H9 (cell line): ENCODE data around the gene MEGF10. TPM values are rescaled to one million over a fixed set of nuclear protein-coding genes. Genes with fewer than 3 reads are reported as not detected.

Source experiments
- DNase-seq: peaks from one replicate; pipeline ENCODE4 v3.0.0-alpha.2; 2017
- H2AFZ ChIP-seq: one replicate; pipeline ENCODE4 v1.6.1; 2013; ENCODE audit warnings: mild to moderate bottlenecking, low read length, control low read depth, moderate library complexity
- H2AK5ac ChIP-seq: 2 replicates; pipeline ENCODE4 v1.6.1; 2013; ENCODE audit warnings: low read length, control low read depth, mixed read lengths; ENCODE audit not compliant: insufficient read length
- H2BK120ac ChIP-seq: one replicate; pipeline ENCODE4 v1.6.1; 2013; ENCODE audit warnings: low read depth, mild to moderate bottlenecking, low read length, control low read depth, inconsistent platforms; ENCODE audit not compliant: poor library complexity, severe bottlenecking
- H2BK12ac ChIP-seq: 2 replicates; pipeline ENCODE4 v1.6.1; 2013; ENCODE audit warnings: low read length, control low read depth, mixed read lengths, low read depth; ENCODE audit not compliant: insufficient read length
- H2BK15ac ChIP-seq: 2 replicates; pipeline ENCODE4 v1.6.1; 2013; ENCODE audit warnings: low read depth, low read length, control low read depth
- H2BK20ac ChIP-seq: one replicate; pipeline ENCODE4 v1.6.1; 2013; ENCODE audit warnings: low read depth, mild to moderate bottlenecking, low read length, control low read depth, inconsistent platforms; ENCODE audit not compliant: poor library complexity, severe bottlenecking
- H2BK5ac ChIP-seq: 2 replicates; pipeline ENCODE4 v1.6.1; 2013; ENCODE audit warnings: low read length, control low read depth, mixed read lengths; ENCODE audit not compliant: insufficient read length
- H3K14ac ChIP-seq: 2 replicates; pipeline ENCODE4 v1.6.1; 2013; ENCODE audit warnings: low read length, control low read depth; ENCODE audit not compliant: insufficient read depth
- H3K18ac ChIP-seq: 2 replicates; pipeline ENCODE4 v1.6.1; 2013; ENCODE audit warnings: low read depth, mild to moderate bottlenecking, mixed read lengths, low read length, control low read depth; ENCODE audit not compliant: insufficient read length
- H3K23ac ChIP-seq: 2 replicates; pipeline ENCODE4 v1.6.1; 2013; ENCODE audit warnings: low read length, control low read depth, mixed read lengths, low read depth; ENCODE audit not compliant: insufficient read length
- H3K23me2 ChIP-seq: 2 replicates; pipeline ENCODE4 v1.6.1; 2013; ENCODE audit warnings: low read depth, mild to moderate bottlenecking, mixed read lengths, low read length, control low read depth; ENCODE audit not compliant: insufficient read length, poor library complexity, severe bottlenecking
- H3K27ac ChIP-seq: 2 replicates; pipeline ENCODE4 v1.5.1; 2013; ENCODE audit warnings: low read length, control low read depth, mixed read lengths, low read depth; ENCODE audit not compliant: insufficient read length
- H3K27me3 ChIP-seq: 2 replicates; pipeline ENCODE4 v1.6.1; 2013; ENCODE audit warnings: low read length, control low read depth, inconsistent platforms; ENCODE audit not compliant: insufficient read depth
- H3K4ac ChIP-seq: 2 replicates; pipeline ENCODE4 v1.6.1; 2013; ENCODE audit warnings: low read depth, mild to moderate bottlenecking, control low read depth, inconsistent platforms, low read length, moderate library complexity
- H3K4me1 ChIP-seq: 2 replicates; pipeline ENCODE4 v1.6.1; 2013; ENCODE audit warnings: low read length, control low read depth, inconsistent platforms; ENCODE audit not compliant: insufficient read depth
- H3K4me2 ChIP-seq: 2 replicates; pipeline ENCODE4 v1.6.1; 2013; ENCODE audit warnings: low read length, control low read depth, mixed read lengths; ENCODE audit not compliant: insufficient read length, insufficient read depth
- H3K56ac ChIP-seq: 2 replicates; pipeline ENCODE4 v1.6.1; 2013; ENCODE audit warnings: low read depth, mild to moderate bottlenecking, mixed read lengths, low read length, control low read depth; ENCODE audit not compliant: insufficient read length
- H3K79me1 ChIP-seq: 2 replicates; pipeline ENCODE4 v1.6.1; 2013; ENCODE audit warnings: low read depth, mild to moderate bottlenecking, moderate library complexity, low read length, control low read depth, inconsistent platforms; ENCODE audit not compliant: insufficient read depth, poor library complexity, severe bottlenecking
- H3K79me2 ChIP-seq: 2 replicates; pipeline ENCODE4 v1.6.1; 2013; ENCODE audit warnings: low read length, control low read depth, inconsistent platforms; ENCODE audit not compliant: insufficient read depth
- H3K9ac ChIP-seq: 2 replicates; pipeline ENCODE4 v1.6.1; 2013; ENCODE audit warnings: low read length, control low read depth, mixed read lengths; ENCODE audit not compliant: insufficient read length; ENCODE audit errors: extremely low read depth
- H3K9me3 ChIP-seq: one replicate; pipeline ENCODE4 v1.6.1; 2013; ENCODE audit warnings: low read depth, low read length, inconsistent platforms; ENCODE audit not compliant: control insufficient read depth
- H3T11ph ChIP-seq: one replicate; pipeline ENCODE4 v1.6.1; 2013; ENCODE audit warnings: mild to moderate bottlenecking, low read length, control low read depth, inconsistent platforms
- H4K20me1 ChIP-seq: one replicate; pipeline ENCODE4 v1.6.1; 2013; ENCODE audit not compliant: control insufficient read depth, insufficient read length, insufficient read depth
- H4K5ac ChIP-seq: 2 replicates; pipeline ENCODE4 v1.6.1; 2013; ENCODE audit warnings: low read depth, mild to moderate bottlenecking, mixed read lengths, low read length, control low read depth; ENCODE audit not compliant: insufficient read length
- H4K8ac ChIP-seq: replicated peaks from 2 replicates; pipeline ENCODE4 v1.6.1; 2013; ENCODE audit warnings: low read length, control low read depth, mixed read lengths, low read depth; ENCODE audit not compliant: insufficient read length
- H4K91ac ChIP-seq: 2 replicates; pipeline ENCODE4 v1.6.1; 2013; ENCODE audit warnings: low read depth, mild to moderate bottlenecking, moderate library complexity, mixed read lengths, low read length, control low read depth; ENCODE audit not compliant: insufficient read length
- H3K27ac Mint-ChIP-seq, 3 experiments: 2 replicates in 2 of 3; 3 replicates in 1 of 3; pipeline ENCODE4 v1.8.0; 2020 to 2021; ENCODE audit warnings: mixed read lengths in 3 of 3, mild to moderate bottlenecking in 1 of 3, moderate library complexity in 1 of 3
- H3K27me3 Mint-ChIP-seq: 2 replicates; pipeline ENCODE4 v1.8.0; 2021; ENCODE audit warnings: low read depth, mild to moderate bottlenecking, moderate library complexity, mixed read lengths
- H3K36me3 Mint-ChIP-seq, 3 experiments: 2 replicates in 2 of 3; 3 replicates in 1 of 3; pipeline ENCODE4 v1.8.0; 2020 to 2021; ENCODE audit warnings: low read depth in 3 of 3, mixed read lengths in 3 of 3; ENCODE audit not compliant: insufficient read depth in 1 of 3
- H3K4me1 Mint-ChIP-seq, 2 experiments: 2 replicates each; pipeline ENCODE4 v1.8.0; 2020; ENCODE audit warnings: mixed read lengths in 2 of 2
- H3K4me3 Mint-ChIP-seq, 2 experiments: 2 replicates in 1 of 2; 3 replicates in 1 of 2; pipeline ENCODE4 v1.8.0; 2020 to 2021; ENCODE audit warnings: mild to moderate bottlenecking in 2 of 2, mixed read lengths in 2 of 2, moderate library complexity in 1 of 2
- H3K9me3 Mint-ChIP-seq, 2 experiments: 2 replicates in 1 of 2; 3 replicates in 1 of 2; pipeline ENCODE4 v1.8.0; 2020; ENCODE audit warnings: mild to moderate bottlenecking in 2 of 2, mixed read lengths in 2 of 2, moderate library complexity in 1 of 2
- WGBS: extraction: QIAGEN DNeasy Blood & Tissue Kit; methylation state at CpG from one replicate; pipeline ENCODE4 v1.1.7; 2013; ENCODE audit warnings: missing lambda C conversion rate, low lambda C conversion rate, mixed read lengths; ENCODE audit not compliant: insufficient read length; ENCODE audit errors: extremely low coverage; 5-methylcytosine and 5-hydroxymethylcytosine counted together
- total RNA-seq: library from RNA; stranded (reverse); gene quantifications from 2 replicates; pipeline ENCODE4 v1.2.1, GENCODE V29; 2021
- TF ChIP-seq, protein P1 (sequence below): fragments of 200-600 bp; sonication (generic); conservative IDR thresholded peaks from 3 replicates; pipeline ENCODE4 v1.8.0; 2021; ENCODE audit warnings: antibody characterized with exemption, mild to moderate bottlenecking

The MEGF10 gene
- total RNA-seq, 1 experiment from 2014 or later = 36.5 TPM

DNA sequence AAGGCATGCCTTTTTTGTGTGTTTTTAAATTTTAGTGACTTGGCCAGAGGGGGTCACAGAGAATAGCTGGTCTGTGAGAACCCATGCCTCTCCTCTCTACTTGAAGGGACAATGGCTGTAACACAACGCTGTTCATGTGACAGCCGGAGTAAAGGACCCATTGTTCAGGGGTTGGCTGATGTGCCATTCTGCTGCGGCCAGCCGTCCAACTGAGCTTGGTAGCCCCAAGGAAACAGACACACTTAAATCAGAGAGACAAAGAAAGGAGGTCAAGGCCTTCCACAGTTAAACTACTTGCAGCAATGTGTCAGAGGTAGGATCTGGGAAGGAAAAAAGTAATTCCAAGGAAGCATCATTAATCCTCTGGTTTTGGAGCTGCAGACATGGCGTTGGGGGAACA, 8.1 kb downstream of the MEGF10 start:
- no peak overlapping the region for H3K27ac ChIP-seq
- no peak for DNase-seq
- no peak overlapping the region for H4K8ac ChIP-seq
- no peak overlapping the region for H4K91ac ChIP-seq
- no peaks in the 10 kb centered on the region for H3K27me3 ChIP-seq
- H3K79me2 ChIP-seq = peaks cover 8% of the 10 kb centered on the region; the same call in 1 of the 2 replicates
- H3K56ac ChIP-seq = no peak overlapping the region
- no peak overlapping the region for H4K5ac ChIP-seq
- H2BK15ac ChIP-seq = no peak overlapping the region
- Mint-ChIP-seq H3K4me3 (no peak overlapping the region), H3K36me3 (peaks cover 0 to 11% (median 7%) of the 10 kb centered on the region in 3 experiments; a peak in 2 of 7 replicates), H3K27me3 (no peaks in the 10 kb centered on the region), H3K27ac (peak overlapping the region; percentile 78 to 86 (median 79); a peak in 6 of 7 replicates), H3K9me3 (no peaks in the 10 kb centered on the region), H3K4me1 (peaks cover 62% of the 10 kb centered on the region in 2 experiments)
- no peak overlapping the region for H3T11ph ChIP-seq
- H2AK5ac ChIP-seq = no peak overlapping the region
- H2BK5ac ChIP-seq = no peak overlapping the region
- no peak overlapping the region for H2AFZ ChIP-seq
- H3K4me2 ChIP-seq = no peak overlapping the region
- H3K23me2 ChIP-seq = no peaks in the 10 kb centered on the region
- H2BK20ac ChIP-seq = no peak overlapping the region
- no peak overlapping the region for H2BK120ac ChIP-seq
- no peaks in the 10 kb centered on the region for H3K79me1 ChIP-seq
- H4K20me1 ChIP-seq = no peaks in the 10 kb centered on the region
- no peak overlapping the region for H3K18ac ChIP-seq
- H3K9me3 ChIP-seq = no peaks in the 10 kb centered on the region
- no peak overlapping the region for H2BK12ac ChIP-seq
- WGBS = no CpG with 5 or more reads among the region's 5 CpGs
- TF ChIP-seq, protein P1, sequence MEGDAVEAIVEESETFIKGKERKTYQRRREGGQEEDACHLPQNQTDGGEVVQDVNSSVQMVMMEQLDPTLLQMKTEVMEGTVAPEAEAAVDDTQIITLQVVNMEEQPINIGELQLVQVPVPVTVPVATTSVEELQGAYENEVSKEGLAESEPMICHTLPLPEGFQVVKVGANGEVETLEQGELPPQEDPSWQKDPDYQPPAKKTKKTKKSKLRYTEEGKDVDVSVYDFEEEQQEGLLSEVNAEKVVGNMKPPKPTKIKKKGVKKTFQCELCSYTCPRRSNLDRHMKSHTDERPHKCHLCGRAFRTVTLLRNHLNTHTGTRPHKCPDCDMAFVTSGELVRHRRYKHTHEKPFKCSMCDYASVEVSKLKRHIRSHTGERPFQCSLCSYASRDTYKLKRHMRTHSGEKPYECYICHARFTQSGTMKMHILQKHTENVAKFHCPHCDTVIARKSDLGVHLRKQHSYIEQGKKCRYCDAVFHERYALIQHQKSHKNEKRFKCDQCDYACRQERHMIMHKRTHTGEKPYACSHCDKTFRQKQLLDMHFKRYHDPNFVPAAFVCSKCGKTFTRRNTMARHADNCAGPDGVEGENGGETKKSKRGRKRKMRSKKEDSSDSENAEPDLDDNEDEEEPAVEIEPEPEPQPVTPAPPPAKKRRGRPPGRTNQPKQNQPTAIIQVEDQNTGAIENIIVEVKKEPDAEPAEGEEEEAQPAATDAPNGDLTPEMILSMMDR = no peak
- no peak overlapping the region for H3K9ac ChIP-seq
- no peak overlapping the region for H3K23ac ChIP-seq
- H3K4ac ChIP-seq = no peak overlapping the region
- no peak overlapping the region for H3K14ac ChIP-seq
- H3K4me1 ChIP-seq = peaks cover 7% of the 10 kb centered on the region; the same call in 1 of the 2 replicates
